Liver (tissue), 9 donors: Measurements from ENCODE around the gene RFPL3. TPM values are rescaled to one million over a fixed set of nuclear protein-coding genes. Genes with fewer than 3 reads are reported as not detected.

ENCODE experiments used
- DNase-seq: peaks from one replicate; pipeline ENCODE4 v3.0.0-alpha.2; 2017; ENCODE audit warnings: low spot score
- H3K27ac ChIP-seq, 2 donors: one replicate each; pipeline ENCODE4 v1.7.0; 2013; ENCODE audit warnings: inconsistent platforms in 2 of 2, low read length in 2 of 2, control low read depth in 1 of 2, low read depth in 1 of 2, mild to moderate bottlenecking in 1 of 2
- H3K27me3 ChIP-seq, 4 donors: one replicate each; pipeline versions ENCODE4 v1.6.1 to v1.7.0; 2013; ENCODE audit warnings: low read length in 3 of 4, inconsistent platforms in 1 of 4, mild to moderate bottlenecking in 1 of 4, moderate library complexity in 1 of 4; ENCODE audit not compliant: control insufficient read depth in 4 of 4, insufficient read depth in 4 of 4
- H3K36me3 ChIP-seq, 4 donors: one replicate each; pipeline versions ENCODE4 v1.6.1 to v1.7.0; 2013; ENCODE audit warnings: low read length in 3 of 4, mild to moderate bottlenecking in 3 of 4, low read depth in 1 of 4, moderate library complexity in 1 of 4; ENCODE audit not compliant: control insufficient read depth in 4 of 4, insufficient read depth in 3 of 4
- H3K4me1 ChIP-seq, 4 donors: one replicate each; pipeline versions ENCODE4 v1.6.1 to v1.7.0; 2013; ENCODE audit warnings: low read length in 3 of 4, mild to moderate bottlenecking in 3 of 4, moderate library complexity in 1 of 4; ENCODE audit not compliant: control insufficient read depth in 4 of 4, insufficient read depth in 4 of 4
- H3K4me3 ChIP-seq, 3 donors: one replicate each; pipeline versions ENCODE4 v1.6.1 to v1.7.0; 2013; ENCODE audit warnings: low read length in 3 of 3, control low read depth in 1 of 3, low read depth in 1 of 3, mild to moderate bottlenecking in 1 of 3
- H3K9ac ChIP-seq, 2 donors: one replicate each; pipeline ENCODE4 v1.7.0; 2013; ENCODE audit warnings: low read length in 2 of 2, mild to moderate bottlenecking in 2 of 2, moderate library complexity in 2 of 2, control low read depth in 1 of 2, low read depth in 1 of 2
- H3K9me3 ChIP-seq, 4 donors: one replicate each; pipeline versions ENCODE4 v1.6.1 to v1.7.0; 2013; ENCODE audit warnings: low read length in 3 of 4; ENCODE audit not compliant: control insufficient read depth in 4 of 4
- ATF3 ChIP-seq: IDR thresholded peaks from 2 replicates; pipeline ENCODE4 v1.6.1; 2016; ENCODE audit warnings: antibody characterized with exemption
- CTCF ChIP-seq: fragments of 150-350 bp; IDR thresholded peaks from 2 replicates; pipeline ENCODE4 v1.5.1; 2017; ENCODE audit warnings: improper control_type of control experiment, low read depth, low read length; ENCODE audit not compliant: missing input control
- EGR1 ChIP-seq, 2 donors: IDR thresholded peaks; 2 replicates each; pipeline ENCODE4 v1.6.1; 2016 to 2018; ENCODE audit warnings: antibody characterized with exemption in 2 of 2, low read depth in 2 of 2
- FOXA1 ChIP-seq: IDR thresholded peaks from 2 replicates; pipeline ENCODE4 v1.6.1; 2016; ENCODE audit warnings: antibody characterized with exemption
- FOXA2 ChIP-seq: IDR thresholded peaks from 2 replicates; pipeline ENCODE4 v1.6.1; 2016; ENCODE audit warnings: antibody characterized with exemption
- HNF4A ChIP-seq, 2 donors: conservative IDR thresholded peaks; 2 replicates each; pipeline ENCODE4 v1.6.1; 2016; ENCODE audit warnings: antibody characterized with exemption in 2 of 2, mild to moderate bottlenecking in 2 of 2
- JUND ChIP-seq, 2 donors: IDR thresholded peaks; 2 replicates each; pipeline ENCODE4 v1.6.1; 2016; ENCODE audit warnings: antibody characterized with exemption in 2 of 2
- NR2F2 ChIP-seq: IDR thresholded peaks from 2 replicates; pipeline ENCODE4 v1.6.1; 2016; ENCODE audit warnings: antibody characterized with exemption
- RAD21 ChIP-seq, 2 donors: IDR thresholded peaks; 2 replicates each; pipeline ENCODE4 v1.6.1; 2016; ENCODE audit warnings: antibody characterized with exemption in 2 of 2, mild to moderate bottlenecking in 2 of 2
- SP1 ChIP-seq: IDR thresholded peaks from 2 replicates; pipeline ENCODE4 v1.6.1; 2018; ENCODE audit warnings: antibody characterized with exemption, mild to moderate bottlenecking
- TAF1 ChIP-seq: conservative IDR thresholded peaks from 2 replicates; pipeline ENCODE4 v1.6.1; 2016; ENCODE audit warnings: antibody characterized with exemption, mild to moderate bottlenecking
- ZBTB33 ChIP-seq: IDR thresholded peaks from 2 replicates; pipeline ENCODE4 v1.6.1; 2016; ENCODE audit warnings: antibody characterized with exemption
- WGBS: extraction: QIAGEN DNeasy Blood & Tissue Kit; methylation state at CpG from one replicate; pipeline ENCODE4 v1.1.7; 2013; 5-methylcytosine and 5-hydroxymethylcytosine counted together
- polyA plus RNA-seq, 2 donors: library from polyadenylated mRNA; stranded (reverse) in 1 of 2; unstranded in 1 of 2; fragments of 200-250 nt in 1 of 2; fragments of >200 nt in 1 of 2; fragmentation: Nextera tagmentation in 1 of 2; extraction: Ambion mirVana in 1 of 2; gene quantifications; one replicate each; pipeline versions ENCODE4 v1.2.1 to v1.2.3, GENCODE V29; 2013 to 2015
- total RNA-seq, 2 donors: library from RNA; depleted of rRNA; stranded (reverse); fragments of >200 nt; gene quantifications; one replicate each; pipeline ENCODE4 v1.2.3, GENCODE V29; 2014
- donor health status: healthy.
- donor health status: healthy.
- donor health status: healthy.
- donor health status: healthy.
- donor health status: healthy.

The RFPL3 gene
- total and polyA plus RNA-seq, 4 donors = not detected

- no peak for DNase-seq
- H3K9ac ChIP-seq = no peak overlapping the region
- H3K36me3 ChIP-seq = no peaks in the 10 kb centered on the region
- TF ChIP-seq ZBTB33 (no peak), SP1 (no peak), ATF3 (no peak), JUND (IDR thresholded peaks at IDR 0.05) (no peak), TAF1 (no peak), CTCF (no peak), FOXA1 (no peak), FOXA2 (no peak), EGR1 (IDR thresholded peaks at IDR 0.05; ENCODE audit: low read depth in 2 of 2) (no peak), RAD21 (IDR thresholded peaks at IDR 0.05) (no peak), HNF4A (conservative IDR thresholded peaks at IDR 0.05) (no peak)
- H3K27ac ChIP-seq = no peak overlapping the region
- no peaks in the 10 kb centered on the region for H3K9me3 ChIP-seq
- no peak overlapping the region for H3K4me3 ChIP-seq
- no peaks in the 10 kb centered on the region for H3K4me1 ChIP-seq
- H3K27me3 ChIP-seq = peaks cover 0 to 5% (median 0%) of the 10 kb centered on the region in 4 donors
- 83% methylated on average over 2 of the region's 2 CpGs for WGBS
Observed at GRCh38 chr22:32342977-32343376, 14.7 kb upstream of the RFPL3 start.

- no peak overlapping the region for H3K9ac ChIP-seq
- peaks cover 0 to 5% (median 0%) of the 10 kb centered on the region in 4 donors for H3K27me3 ChIP-seq
- 79% methylated on average over 5 of the region's 5 CpGs for WGBS
- H3K4me3 ChIP-seq = no peak overlapping the region
- H3K4me1 ChIP-seq = no peaks in the 10 kb centered on the region
- no peak for TF ChIP-seq HNF4A (conservative IDR thresholded peaks at IDR 0.05)
- no peak for TF ChIP-seq ZBTB33
- no peak for TF ChIP-seq FOXA1
- TF ChIP-seq FOXA2 = no peak
- no peak for TF ChIP-seq ATF3
- no peak for TF ChIP-seq NR2F2
- no peaks in the 10 kb centered on the region for H3K9me3 ChIP-seq
- no peak for DNase-seq
- no peak overlapping the region for H3K27ac ChIP-seq
- no peaks in the 10 kb centered on the region for H3K36me3 ChIP-seq
Observed at GRCh38 chr22:32343941-32344340, 13.7 kb upstream of the RFPL3 start.
